Osteocyte (in vitro differentiated cells): ENCODE measurements around the gene SLC8A1. TPM values are rescaled to one million over a fixed set of nuclear protein-coding genes. Genes with fewer than 3 reads are reported as not detected.

ENCODE experiments used
- DNase-seq: peaks from one replicate; pipeline ENCODE4 v3.0.0; 2021; ENCODE audit warnings: mixed read lengths; ENCODE audit not compliant: unreplicated experiment; ENCODE audit errors: extremely low spot score
- H3K27ac Mint-ChIP-seq: one replicate; pipeline ENCODE4 v1.8.0; 2021; ENCODE audit warnings: mild to moderate bottlenecking, mixed read lengths; ENCODE audit not compliant: unreplicated experiment
- H3K27me3 Mint-ChIP-seq: one replicate; pipeline ENCODE4 v1.8.0; 2021; ENCODE audit warnings: mixed read lengths; ENCODE audit not compliant: unreplicated experiment
- H3K36me3 Mint-ChIP-seq: one replicate; pipeline ENCODE4 v1.8.0; 2021; ENCODE audit warnings: mixed read lengths; ENCODE audit not compliant: unreplicated experiment
- H3K4me1 Mint-ChIP-seq: one replicate; pipeline ENCODE4 v1.8.0; 2021; ENCODE audit warnings: mixed read lengths; ENCODE audit not compliant: unreplicated experiment
- H3K4me3 Mint-ChIP-seq: one replicate; pipeline ENCODE4 v1.8.0; 2021; ENCODE audit warnings: mild to moderate bottlenecking, moderate library complexity, mixed read lengths; ENCODE audit not compliant: unreplicated experiment
- H3K9me3 Mint-ChIP-seq: one replicate; pipeline ENCODE4 v1.8.0; 2021; ENCODE audit warnings: mixed read lengths; ENCODE audit not compliant: unreplicated experiment
- CTCF ChIP-seq: fragments of 200-600 bp; sonication (generic); IDR thresholded peaks from 2 replicates; pipeline ENCODE4 v1.5.0; 2021; ENCODE audit warnings: antibody characterized with exemption, mild to moderate bottlenecking, moderate library complexity
- total RNA-seq: library from RNA; stranded (reverse); gene quantifications from 2 replicates; pipeline ENCODE4 v1.2.1, GENCODE V29; 2021

Gene SLC8A1
- total RNA-seq, 1 donor from 2014 or later, result 17.3 TPM

GRCh38 chr2:40445467-40445866 is 6.4 kb downstream of the SLC8A1 start:
- H3K9me3 Mint-ChIP-seq, result no peaks in the 10 kb centered on the region
- no peaks in the 10 kb centered on the region for H3K36me3 Mint-ChIP-seq
- peaks cover 19% of the 10 kb centered on the region for H3K4me1 Mint-ChIP-seq
- no peak for DNase-seq
- TF ChIP-seq CTCF, result no peak
- H3K27ac Mint-ChIP-seq, result no peak overlapping the region
- H3K27me3 Mint-ChIP-seq, result no peaks in the 10 kb centered on the region
- H3K4me3 Mint-ChIP-seq, result no peak overlapping the region

- DNase-seq, result no peak
- no peak for TF ChIP-seq CTCF
Measured at GRCh38 chr2:40440835-40441234, 11.1 kb downstream of the SLC8A1 start.

GRCh38 chr2:40439473-40439872 is 12.4 kb downstream of the SLC8A1 start:
- Mint-ChIP-seq H3K9me3 (no peaks in the 10 kb centered on the region), H3K27me3 (no peaks in the 10 kb centered on the region), H3K4me3 (no peak overlapping the region), H3K4me1 (peaks cover 20% of the 10 kb centered on the region), H3K27ac (no peak overlapping the region), H3K36me3 (no peaks in the 10 kb centered on the region)
- TF ChIP-seq CTCF, result no peak
- DNase-seq, result no peak

More at GRCh38 chr2:40440835-40441234, 11.1 kb downstream of the SLC8A1 start:
- Mint-ChIP-seq H3K27me3 (no peaks in the 10 kb centered on the region), H3K36me3 (no peaks in the 10 kb centered on the region), H3K9me3 (no peaks in the 10 kb centered on the region), H3K4me1 (peaks cover 9% of the 10 kb centered on the region), H3K27ac (peak overlapping the region; percentile 67), H3K4me3 (no peak overlapping the region)

- no peak overlapping the region for H3K4me3 Mint-ChIP-seq
- no peak overlapping the region for H3K27ac Mint-ChIP-seq
- no peak for DNase-seq
- H3K27me3 Mint-ChIP-seq, result no peaks in the 10 kb centered on the region
- H3K9me3 Mint-ChIP-seq, result no peaks in the 10 kb centered on the region
- H3K4me1 Mint-ChIP-seq, result peaks cover 31% of the 10 kb centered on the region
- no peaks in the 10 kb centered on the region for H3K36me3 Mint-ChIP-seq
- TF ChIP-seq CTCF, result no peak
Measured at GRCh38 chr2:40436093-40436475, 15.8 kb downstream of the SLC8A1 start.

GRCh38 chr2:40435426-40436092 is 16.3 kb downstream of the SLC8A1 start:
- Mint-ChIP-seq H3K4me3 (no peak overlapping the region), H3K9me3 (no peaks in the 10 kb centered on the region), H3K36me3 (no peaks in the 10 kb centered on the region), H3K27me3 (no peaks in the 10 kb centered on the region), H3K4me1 (peaks cover 27% of the 10 kb centered on the region), H3K27ac (peak overlapping the region; percentile 72)
- TF ChIP-seq CTCF, result no peak
- DNase-seq, result no peak
